Measurements from ENCODE around the gene NGRN. TPM values are rescaled to one million over a fixed set of nuclear protein-coding genes. Genes with fewer than 3 reads are reported as not detected.
A peak's percentile ranks its signal among the peaks of the same experiment; 100 is the strongest.
"Not testable (repeated sequence)": the region's sequence is repeated elsewhere in the genome, so short reads cannot be mapped to it uniquely, and the experiment has no call there.

The NGRN gene
- total RNA-seq, 6 experiments from 2014 or later, result 24.0 to 29.5 (median 26.4) TPM

DNA sequence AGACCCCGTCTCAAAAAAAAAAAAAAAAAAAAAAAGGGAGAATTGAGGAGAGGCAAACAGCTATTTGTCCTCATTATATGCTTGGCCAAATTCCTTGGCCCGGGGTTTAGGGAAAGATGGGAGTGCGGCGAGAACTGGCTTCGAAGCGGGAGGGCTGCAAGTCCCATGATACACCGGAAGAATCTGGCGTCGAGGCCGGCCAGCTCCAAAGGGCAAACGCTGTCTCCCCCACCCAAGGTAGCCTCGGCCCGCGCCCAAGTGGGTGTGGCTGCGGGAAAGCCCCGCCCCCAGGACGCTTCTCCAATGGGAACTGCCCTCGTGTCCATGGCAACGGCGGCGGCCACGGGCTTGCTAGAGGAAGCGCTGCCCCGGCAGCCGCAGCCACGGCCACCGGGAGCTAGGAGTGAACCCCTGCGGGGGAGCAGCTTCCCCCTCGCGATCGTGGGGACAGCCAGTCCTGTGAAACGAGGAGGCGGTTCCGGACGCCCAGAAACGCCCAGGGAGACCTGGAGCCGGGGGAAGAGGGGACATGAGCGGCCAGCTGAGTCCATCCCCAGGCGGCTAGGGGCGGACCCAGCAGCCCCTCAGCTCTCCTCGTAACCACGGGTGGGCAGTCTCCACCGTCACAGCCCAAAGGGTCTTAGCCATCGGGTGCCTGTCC is 16.1 kb upstream of the NGRN start, which contains the start of gene TTLL13:
Gene TTLL13 (plus strand): TSS at position 354 of the 661 bp plus-strand sequence. CDS start 1,075 bp downstream, outside the sequence.
- H3K9me3 ChIP-seq, result no peaks in the 10 kb centered on the region
- TF ChIP-seq, protein P1, sequence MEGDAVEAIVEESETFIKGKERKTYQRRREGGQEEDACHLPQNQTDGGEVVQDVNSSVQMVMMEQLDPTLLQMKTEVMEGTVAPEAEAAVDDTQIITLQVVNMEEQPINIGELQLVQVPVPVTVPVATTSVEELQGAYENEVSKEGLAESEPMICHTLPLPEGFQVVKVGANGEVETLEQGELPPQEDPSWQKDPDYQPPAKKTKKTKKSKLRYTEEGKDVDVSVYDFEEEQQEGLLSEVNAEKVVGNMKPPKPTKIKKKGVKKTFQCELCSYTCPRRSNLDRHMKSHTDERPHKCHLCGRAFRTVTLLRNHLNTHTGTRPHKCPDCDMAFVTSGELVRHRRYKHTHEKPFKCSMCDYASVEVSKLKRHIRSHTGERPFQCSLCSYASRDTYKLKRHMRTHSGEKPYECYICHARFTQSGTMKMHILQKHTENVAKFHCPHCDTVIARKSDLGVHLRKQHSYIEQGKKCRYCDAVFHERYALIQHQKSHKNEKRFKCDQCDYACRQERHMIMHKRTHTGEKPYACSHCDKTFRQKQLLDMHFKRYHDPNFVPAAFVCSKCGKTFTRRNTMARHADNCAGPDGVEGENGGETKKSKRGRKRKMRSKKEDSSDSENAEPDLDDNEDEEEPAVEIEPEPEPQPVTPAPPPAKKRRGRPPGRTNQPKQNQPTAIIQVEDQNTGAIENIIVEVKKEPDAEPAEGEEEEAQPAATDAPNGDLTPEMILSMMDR (IDR thresholded peaks at IDR 0.05), result no peak
- TF ChIP-seq POLR2A (IDR thresholded peaks at IDR 0.05), result peak; percentile 44
- no peak within 1 kb of the TSS for H3K27ac ChIP-seq
- no peaks in the 10 kb centered on the region for H3K36me3 ChIP-seq
- DNase-seq, result peak; percentile 97 to 99 (median 99)
- H3K27me3 ChIP-seq, result no peaks in the 10 kb centered on the region
- WGBS (ENCODE audit: insufficient coverage, low coverage, low lambda C conversion rate, missing lambda C conversion rate), result 8% methylated on average over 12 of the region's 44 CpGs
- peak within 1 kb of the TSS; percentile 46 to 58 (median 55) for H3K4me3 ChIP-seq
- peaks cover 0 to 4% (median 0%) of the 10 kb centered on the region in 4 donors for H3K4me1 ChIP-seq
- peak; percentile 98 to 100 (median 99) for ATAC-seq
- intact Hi-C loops (cut with DNase I), result no loop called here

DNA sequence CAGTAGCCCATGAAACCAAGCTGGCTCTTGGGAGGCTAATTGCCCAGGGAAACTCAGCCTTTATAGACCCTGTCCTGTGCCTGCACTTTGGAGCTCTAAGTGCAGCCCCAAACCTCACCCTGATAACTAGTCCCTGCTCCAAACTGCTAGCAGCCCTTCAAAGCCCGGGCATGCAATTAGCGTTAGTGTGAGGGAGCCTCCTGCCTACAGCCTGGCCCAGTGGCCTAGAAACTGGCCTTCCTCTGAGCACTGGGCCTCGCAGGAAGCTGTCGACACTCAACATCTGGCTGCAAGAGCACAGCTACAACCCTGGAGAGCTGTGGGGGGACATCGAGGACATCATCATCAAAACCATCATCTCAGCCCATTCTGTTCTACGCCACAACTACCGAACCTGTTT is 7.7 kb upstream of the NGRN start:
- H3K4me3 ChIP-seq, result no peak overlapping the region
- H3K4me1 ChIP-seq, result no peaks in the 10 kb centered on the region
- intact Hi-C loops (cut with DNase I), result no loop called here
- ATAC-seq (no peak), DNase-seq (no peak)
- no peaks in the 10 kb centered on the region for H3K36me3 ChIP-seq
- WGBS (ENCODE audit: insufficient coverage, low coverage, low lambda C conversion rate, missing lambda C conversion rate), result 100% methylated on average over 2 of the region's 7 CpGs
- H3K27me3 ChIP-seq, result no peaks in the 10 kb centered on the region
- TF ChIP-seq POLR2A (IDR thresholded peaks at IDR 0.05), result no peak
- TF ChIP-seq, protein P1 (IDR thresholded peaks at IDR 0.05), result no peak
- no peaks in the 10 kb centered on the region for H3K9me3 ChIP-seq
- no peak overlapping the region for H3K27ac ChIP-seq

DNA sequence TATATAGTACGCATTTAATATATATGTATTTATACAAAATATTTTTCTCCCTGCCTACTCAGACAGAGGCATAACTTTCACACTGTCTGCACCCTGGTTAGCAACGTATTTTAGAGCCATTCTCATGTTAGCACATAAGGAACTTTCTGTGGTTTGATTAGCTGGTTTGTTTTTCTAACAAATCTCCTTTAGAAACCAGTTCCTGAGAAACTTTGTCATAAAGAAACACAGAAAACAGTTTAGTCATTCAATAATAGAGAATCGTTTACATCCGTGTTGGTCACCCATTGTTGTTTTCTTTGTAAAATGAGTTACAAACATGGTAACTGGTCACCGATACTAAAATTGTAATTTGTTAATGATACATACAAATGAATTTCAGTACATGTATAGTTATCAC is 5.9 kb upstream of the NGRN start:
- TF ChIP-seq, protein P1 (IDR thresholded peaks at IDR 0.05), result no peak
- no peak for TF ChIP-seq POLR2A (IDR thresholded peaks at IDR 0.05)
- no peaks in the 10 kb centered on the region for H3K27me3 ChIP-seq
- H3K4me3 ChIP-seq, result no peak overlapping the region
- ATAC-seq (no peak), DNase-seq (no peak)
- no peak overlapping the region for H3K27ac ChIP-seq
- peaks cover 0 to 5% (median 2%) of the 10 kb centered on the region in 4 donors for H3K4me1 ChIP-seq
- 82% methylated on average over 5 of the region's 5 CpGs for WGBS (ENCODE audit: insufficient coverage, low coverage, low lambda C conversion rate, missing lambda C conversion rate)
- intact Hi-C loops (cut with DNase I), result no loop called here
- no peaks in the 10 kb centered on the region for H3K36me3 ChIP-seq
- no peaks in the 10 kb centered on the region for H3K9me3 ChIP-seq

DNA sequence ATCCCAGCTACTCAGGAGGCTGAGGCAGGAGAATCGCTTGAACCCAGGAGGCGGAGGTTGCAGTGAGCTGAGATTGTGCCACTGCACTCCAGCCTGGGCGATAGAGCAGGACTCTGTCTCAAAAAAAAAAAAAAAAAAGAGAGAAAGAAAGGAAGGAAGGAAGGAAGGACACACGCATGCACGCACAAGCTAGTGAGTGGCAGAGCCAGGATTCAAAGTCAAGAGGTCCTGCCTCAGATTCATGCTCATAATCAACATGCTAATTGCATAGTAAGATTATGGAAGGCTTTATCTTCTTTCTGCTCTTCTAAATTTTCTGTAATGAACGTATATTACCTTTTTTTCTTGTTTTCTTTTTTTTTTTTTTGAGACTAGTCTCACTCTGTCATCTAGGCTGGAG is 4.7 kb upstream of the NGRN start:
- intact Hi-C loops (cut with DNase I); H3K27ac ChIP-seq; ATAC-seq; DNase-seq; H3K4me1 ChIP-seq; H3K36me3 ChIP-seq; H3K9me3 ChIP-seq; H3K27me3 ChIP-seq; H3K4me3 ChIP-seq: not testable (repeated sequence)
- 22% methylated on average over 1 of the region's 6 CpGs for WGBS (ENCODE audit: insufficient coverage, low coverage, low lambda C conversion rate, missing lambda C conversion rate)

DNA sequence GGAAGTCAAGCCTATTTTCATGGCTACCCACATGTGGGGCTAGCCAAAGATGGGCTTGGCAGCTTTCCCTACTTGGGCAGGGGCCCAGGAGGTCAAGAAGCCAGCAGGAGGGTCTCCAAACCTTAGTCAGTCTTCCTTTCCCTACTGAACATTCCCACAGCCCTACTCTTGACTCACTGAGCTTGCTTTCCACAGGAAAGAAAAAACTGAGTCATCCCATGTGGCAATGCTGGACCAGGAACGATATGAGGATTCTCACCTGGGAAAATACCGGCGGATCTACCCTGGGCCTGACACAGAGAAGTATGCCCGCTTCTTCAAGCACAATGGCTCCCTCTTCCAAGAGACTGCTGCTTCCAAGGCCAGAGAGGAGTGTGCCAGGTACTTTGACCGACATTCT is 3.7 kb upstream of the NGRN start:
- intact Hi-C loops (cut with DNase I), result no loop called here
- DNase-seq (peak in 1 of 3 donors; percentile 21), ATAC-seq (no peak)
- Histone ChIP-seq H3K4me3 (no peak overlapping the region), H3K27me3 (no peaks in the 10 kb centered on the region), H3K9me3 (no peaks in the 10 kb centered on the region), H3K4me1 (peaks cover 0 to 12% (median 6%) of the 10 kb centered on the region in 4 donors), H3K36me3 (no peaks in the 10 kb centered on the region), H3K27ac (no peak overlapping the region)
- TF ChIP-seq, protein P1 (IDR thresholded peaks at IDR 0.05), result no peak
- 100% methylated on average over 2 of the region's 5 CpGs for WGBS (ENCODE audit: insufficient coverage, low coverage, low lambda C conversion rate, missing lambda C conversion rate)

Data from right lobe of liver (tissue), 6 donors.